ENCODE data around the gene CHSY3. TPM values are rescaled to one million over a fixed set of nuclear protein-coding genes. Genes with fewer than 3 reads are reported as not detected.

The CHSY3 gene
- polyA plus RNA-seq, 4 donors = 3.8 to 5.1 (median 4.9) TPM

- no peak for DNase-seq (ENCODE audit: low read depth in 4 of 4, low spot score in 3 of 4)
Measured at GRCh38 chr5:130077007-130077406, 172.7 kb downstream of the CHSY3 start.

GRCh38 chr5:130078661-130079060, 174.4 kb downstream of the CHSY3 start:
- no peak for DNase-seq (ENCODE audit: low read depth in 4 of 4, low spot score in 3 of 4)

GRCh38 chr5:130090569-130091270, 186.5 kb downstream of the CHSY3 start:
- DNase-seq (ENCODE audit: low read depth in 4 of 4, low spot score in 3 of 4) = no peak

- DNase-seq (ENCODE audit: low read depth in 4 of 4, low spot score in 3 of 4) = no peak
Measured at GRCh38 chr5:130092991-130093390, 188.7 kb downstream of the CHSY3 start.

GRCh38 chr5:130096483-130096882, 192.2 kb downstream of the CHSY3 start:
- no peak for DNase-seq (ENCODE audit: low read depth in 4 of 4, low spot score in 3 of 4)

GRCh38 chr5:130099008-130099407, 194.7 kb downstream of the CHSY3 start:
- DNase-seq (ENCODE audit: low read depth in 4 of 4, low spot score in 3 of 4) = no peak

- no peak for DNase-seq (ENCODE audit: low read depth in 4 of 4, low spot score in 3 of 4)
Measured at GRCh38 chr5:130102375-130102774, 198.1 kb downstream of the CHSY3 start.

- no peak for DNase-seq (ENCODE audit: low read depth in 4 of 4, low spot score in 3 of 4)
Measured at GRCh38 chr5:130102960-130103359, 198.7 kb downstream of the CHSY3 start.

- no peak for DNase-seq (ENCODE audit: low read depth in 4 of 4, low spot score in 3 of 4)
Measured at GRCh38 chr5:130104895-130105688, 200.8 kb downstream of the CHSY3 start.

GRCh38 chr5:130106480-130106879, 202.2 kb downstream of the CHSY3 start:
- DNase-seq (ENCODE audit: low read depth in 4 of 4, low spot score in 3 of 4) = no peak

GRCh38 chr5:130109152-130109551, 204.9 kb downstream of the CHSY3 start:
- DNase-seq (ENCODE audit: low read depth in 4 of 4, low spot score in 3 of 4) = no peak

- DNase-seq (ENCODE audit: low read depth in 4 of 4, low spot score in 3 of 4) = no peak
Measured at GRCh38 chr5:130110328-130110727, 206.1 kb downstream of the CHSY3 start.

GRCh38 chr5:130111746-130112145, 207.5 kb downstream of the CHSY3 start:
- DNase-seq (ENCODE audit: low read depth in 4 of 4, low spot score in 3 of 4) = no peak

- no peak for DNase-seq (ENCODE audit: low read depth in 4 of 4, low spot score in 3 of 4)
Measured at GRCh38 chr5:130112246-130112645, 208.0 kb downstream of the CHSY3 start.

- DNase-seq (ENCODE audit: low read depth in 4 of 4, low spot score in 3 of 4) = no peak
Measured at GRCh38 chr5:130115686-130116085, 211.4 kb downstream of the CHSY3 start.

- no peak for DNase-seq (ENCODE audit: low read depth in 4 of 4, low spot score in 3 of 4)
Measured at GRCh38 chr5:130116462-130116861, 212.2 kb downstream of the CHSY3 start.

- no peak for DNase-seq (ENCODE audit: low read depth in 4 of 4, low spot score in 3 of 4)
Measured at GRCh38 chr5:130116972-130117371, 212.7 kb downstream of the CHSY3 start.

GRCh38 chr5:130126746-130127145, 222.5 kb downstream of the CHSY3 start:
- DNase-seq (ENCODE audit: low read depth in 4 of 4, low spot score in 3 of 4) = no peak

GRCh38 chr5:130135506-130135905, 231.2 kb downstream of the CHSY3 start:
- DNase-seq (ENCODE audit: low read depth in 4 of 4, low spot score in 3 of 4) = no peak

- DNase-seq (ENCODE audit: low read depth in 4 of 4, low spot score in 3 of 4) = no peak
Measured at GRCh38 chr5:130136300-130136699, 232.0 kb downstream of the CHSY3 start.

- no peak for DNase-seq (ENCODE audit: low read depth in 4 of 4, low spot score in 3 of 4)
Measured at GRCh38 chr5:130137681-130138080, 233.4 kb downstream of the CHSY3 start.

GRCh38 chr5:130138406-130139045, 234.3 kb downstream of the CHSY3 start:
- no peak for DNase-seq (ENCODE audit: low read depth in 4 of 4, low spot score in 3 of 4)
